Stromal cell of bone marrow (primary cell): Measurements from ENCODE around the gene PHACTR3.

ENCODE experiments used
- DNase-seq: peaks from one replicate; pipeline ENCODE4 v3.0.0-alpha.2; 2012; ENCODE audit warnings: low read depth

PHACTR3 gene

DNA sequence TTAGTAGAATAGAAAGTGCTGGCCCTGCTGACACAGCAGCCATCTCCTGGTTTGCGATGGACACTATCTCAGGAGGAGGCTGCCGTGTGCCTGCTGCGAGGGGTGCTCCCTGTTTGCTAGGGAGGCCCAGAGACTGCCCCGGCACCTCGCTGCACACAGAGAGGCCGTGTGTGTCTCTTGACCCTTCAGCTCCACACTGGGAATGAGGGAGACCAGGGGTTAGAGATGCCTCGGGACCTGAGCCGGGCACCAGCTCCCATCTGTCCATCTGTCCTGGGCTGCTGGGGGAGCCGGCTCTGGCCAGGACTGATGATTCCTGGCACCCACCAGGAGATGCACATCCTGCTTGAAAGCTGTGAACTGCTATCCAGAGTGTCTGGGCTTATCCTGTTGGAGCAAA lies 18.2 kb downstream of the PHACTR3 start:
- DNase-seq: no peak

DNA sequence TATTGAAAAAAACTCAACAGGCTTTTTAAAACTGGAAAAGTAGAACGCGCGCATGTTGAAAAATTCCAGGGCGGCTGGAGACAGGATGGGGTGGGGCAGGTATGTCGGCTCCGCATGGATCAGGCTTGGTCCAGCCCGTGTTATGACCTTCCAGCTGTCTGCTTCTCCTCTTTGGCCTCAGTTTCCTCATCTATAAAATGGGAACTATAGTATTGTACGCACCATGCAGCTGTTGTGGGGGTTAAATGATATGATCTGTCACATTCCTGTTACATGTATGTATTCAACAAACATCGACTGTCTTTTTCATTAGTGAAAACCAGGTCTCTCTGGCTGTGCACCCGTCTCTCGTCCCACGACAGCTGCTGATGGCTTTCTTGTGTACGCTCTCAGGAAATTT lies 18.8 kb downstream of the PHACTR3 start:
- no peak for DNase-seq

GRCh38 chr20:59623583-59623982 lies 19.2 kb downstream of the PHACTR3 start:
- DNase-seq: no peak

GRCh38 chr20:59624401-59624800 lies 20.1 kb downstream of the PHACTR3 start:
- DNase-seq: no peak

- no peak for DNase-seq
These were observed 21.0 kb downstream of the PHACTR3 start for GRCh38 chr20:59625214-59625922.

DNA sequence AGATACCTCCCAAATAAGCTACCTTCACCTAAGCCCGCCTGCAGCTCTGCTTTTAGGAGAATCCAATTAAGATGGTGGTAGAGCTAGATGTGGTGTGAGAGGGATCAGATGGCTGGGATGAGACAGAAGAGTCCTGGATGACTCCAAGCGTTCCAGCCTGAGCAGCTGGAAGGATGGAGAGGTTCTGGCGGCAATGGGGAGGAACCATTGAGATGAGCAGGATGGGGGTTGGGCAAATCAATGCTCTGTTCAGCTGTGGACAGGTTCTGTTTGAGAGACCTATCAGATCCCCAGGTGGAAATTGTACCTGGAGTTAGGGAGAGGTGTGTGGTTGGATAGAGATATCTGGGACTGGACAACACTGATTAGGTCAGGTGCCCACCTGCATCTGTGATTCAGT lies 23.0 kb downstream of the PHACTR3 start:
- no peak for DNase-seq

- no peak for DNase-seq
These were observed 23.8 kb downstream of the PHACTR3 start for GRCh38 chr20:59628171-59628570.

GRCh38 chr20:59629141-59630045 lies 25.1 kb downstream of the PHACTR3 start:
- no peak for DNase-seq

DNA sequence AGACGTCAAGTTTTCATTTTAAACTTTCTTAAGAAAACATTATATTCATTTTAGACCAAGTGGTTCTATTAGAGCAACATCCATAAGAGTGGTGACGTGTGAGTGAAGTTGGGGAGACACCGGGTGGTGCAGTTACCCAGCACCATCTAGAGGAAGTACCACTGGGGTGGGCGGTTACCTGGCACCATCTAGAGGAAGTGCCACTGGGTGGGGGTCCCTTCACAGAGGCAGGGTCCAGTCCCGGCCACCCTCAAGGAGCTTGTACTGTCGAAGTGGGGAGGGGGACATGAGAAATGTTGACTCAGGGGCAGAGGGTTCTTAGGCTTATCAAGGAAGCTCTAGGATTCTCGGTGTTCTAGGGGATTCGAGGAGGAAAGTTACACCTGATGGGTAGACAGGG lies 26.2 kb downstream of the PHACTR3 start:
- no peak for DNase-seq

DNA sequence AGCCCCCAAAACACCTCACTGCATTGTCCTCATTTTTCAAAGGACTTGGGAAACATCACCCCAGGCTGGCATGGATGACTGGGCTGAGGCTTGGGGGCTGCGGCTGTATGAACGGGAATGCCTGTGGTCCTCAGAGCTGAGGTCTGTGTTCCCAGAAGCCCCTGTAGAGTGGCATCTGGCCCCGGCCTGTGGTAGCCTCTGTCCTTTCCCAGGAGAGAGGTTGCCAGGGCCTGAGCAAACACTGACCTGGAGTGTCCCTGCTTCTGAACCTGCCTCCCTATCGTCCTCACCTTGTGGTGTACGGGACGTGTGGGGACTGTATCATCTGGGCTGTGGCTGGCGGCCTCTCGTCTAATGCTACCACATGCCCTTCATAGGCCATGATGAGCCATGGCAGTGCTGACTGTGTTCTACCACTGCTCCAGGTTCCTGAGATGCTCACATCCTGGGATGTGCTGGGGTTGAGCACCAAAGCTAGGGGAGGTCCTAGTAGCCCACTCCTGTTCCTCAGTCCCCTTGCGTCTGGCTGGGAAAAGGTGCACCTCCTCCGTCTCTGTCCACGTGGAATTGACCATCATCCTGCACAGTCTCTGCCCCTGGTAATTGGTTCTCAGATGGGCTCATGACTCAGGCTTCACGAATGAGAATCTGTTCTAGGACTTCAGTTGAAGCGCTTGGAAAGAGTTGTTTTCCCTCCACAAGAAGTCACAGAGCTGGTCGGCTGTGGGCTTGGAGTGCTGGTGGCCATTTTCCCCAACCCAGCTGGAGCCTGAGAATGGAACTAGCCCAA lies 27.6 kb downstream of the PHACTR3 start:
- DNase-seq: no peak

DNA sequence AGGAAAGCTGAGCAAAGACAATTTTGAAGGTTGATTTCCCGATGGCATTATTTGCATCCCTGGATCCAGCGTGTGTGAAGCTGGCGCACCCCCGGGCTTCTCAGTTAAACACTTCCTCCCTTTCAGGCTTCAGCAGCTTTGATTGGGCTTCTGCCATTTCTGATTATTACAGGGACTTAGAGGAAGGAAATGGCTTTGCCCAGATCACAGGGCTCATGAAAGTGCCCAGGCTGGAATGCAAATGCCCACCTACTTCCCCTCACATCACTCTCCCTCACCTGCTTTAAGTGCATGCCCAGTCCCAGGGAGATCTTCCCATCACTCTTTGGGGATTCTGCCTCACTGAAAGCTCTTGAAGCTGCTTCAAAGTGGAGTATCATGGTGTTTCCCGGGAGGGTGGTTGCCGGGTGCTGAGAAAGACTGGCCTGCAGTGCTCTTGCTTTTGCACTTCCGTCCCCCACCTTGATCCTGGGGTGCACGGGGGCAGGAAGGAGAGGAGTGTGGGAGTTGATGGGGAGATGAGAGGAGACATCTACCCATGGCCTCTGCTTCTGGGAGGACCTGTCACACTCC lies 28.3 kb downstream of the PHACTR3 start:
- DNase-seq: no peak

GRCh38 chr20:59633656-59634251 lies 29.4 kb downstream of the PHACTR3 start:
- DNase-seq: no peak

GRCh38 chr20:59634435-59635005 lies 30.2 kb downstream of the PHACTR3 start:
- no peak for DNase-seq

DNA sequence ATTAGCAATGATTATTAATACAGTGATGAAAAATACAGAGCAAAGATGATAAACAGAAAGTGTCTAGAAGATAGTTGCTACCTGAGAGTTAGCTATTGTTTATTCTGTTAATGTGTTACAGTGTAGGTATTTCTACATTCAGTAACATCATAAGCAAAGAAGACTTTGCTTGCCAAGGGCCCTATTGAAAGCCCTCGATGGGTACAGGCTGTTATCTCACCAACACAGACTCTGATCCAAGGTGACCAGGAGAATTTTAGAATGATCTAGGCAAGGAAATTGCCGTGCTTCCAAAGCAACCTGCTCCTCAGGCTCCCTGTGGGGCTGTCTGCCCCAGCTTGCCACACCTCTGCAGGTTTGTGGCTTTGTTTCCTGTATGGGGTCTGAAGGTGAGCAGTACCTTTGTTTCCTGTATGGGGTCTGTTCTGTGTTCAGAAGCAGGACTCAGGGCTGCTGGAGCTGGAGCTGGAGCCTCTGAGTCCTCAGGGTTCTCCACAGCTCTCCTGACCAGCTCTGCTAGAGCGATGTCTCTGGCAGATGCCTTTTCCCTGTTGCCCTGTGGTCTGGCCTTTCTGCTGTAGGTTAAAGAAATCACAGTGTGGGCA lies 32.5 kb downstream of the PHACTR3 start:
- no peak for DNase-seq

DNA sequence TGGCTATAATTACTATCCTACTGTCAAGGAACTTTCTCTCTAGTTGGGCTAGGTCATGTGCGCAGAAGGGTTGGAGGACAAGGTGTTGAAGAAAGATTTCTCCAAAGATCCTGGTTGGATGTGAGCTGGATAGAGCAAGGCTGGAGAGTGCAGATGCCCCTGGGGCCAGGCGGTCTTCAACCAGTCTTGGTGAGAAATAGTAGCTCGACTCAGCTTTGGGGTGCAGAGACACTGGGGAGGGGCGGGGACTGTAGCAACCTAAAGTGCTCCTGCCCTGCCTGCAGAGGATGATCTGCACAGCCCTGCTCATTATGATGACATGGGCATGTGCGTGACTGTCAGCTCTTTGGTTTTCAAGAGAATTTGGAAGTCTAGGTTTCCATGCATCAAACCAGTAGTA lies 35.9 kb downstream of the PHACTR3 start:
- no peak for DNase-seq

DNA sequence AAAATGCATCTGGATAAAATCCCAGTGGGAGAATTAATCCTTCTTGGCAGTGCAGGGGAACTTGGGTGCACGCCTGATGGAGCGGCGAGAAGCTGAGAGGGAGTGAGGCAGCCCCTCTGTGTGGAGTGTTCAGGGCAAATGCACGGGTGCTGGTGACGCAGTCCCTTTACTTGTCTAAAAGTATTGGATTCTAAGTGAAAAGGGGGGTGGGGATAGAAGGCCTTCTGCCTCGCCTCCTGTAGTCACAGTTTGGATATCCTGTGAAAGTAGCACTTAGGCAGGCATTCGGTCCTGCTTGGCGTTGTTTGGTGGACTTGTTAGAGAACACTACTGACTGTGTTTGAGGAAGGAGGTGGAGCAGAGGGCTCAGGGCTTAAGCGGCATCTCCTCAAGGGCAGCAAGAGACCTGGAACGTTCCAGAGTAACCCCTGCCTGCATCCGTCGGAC lies 39.3 kb downstream of the PHACTR3 start:
- no peak for DNase-seq

- DNase-seq: no peak
These were observed 40.1 kb downstream of the PHACTR3 start for GRCh38 chr20:59644371-59644939.

- DNase-seq: no peak
These were observed 40.9 kb downstream of the PHACTR3 start for GRCh38 chr20:59645271-59645670.

DNA sequence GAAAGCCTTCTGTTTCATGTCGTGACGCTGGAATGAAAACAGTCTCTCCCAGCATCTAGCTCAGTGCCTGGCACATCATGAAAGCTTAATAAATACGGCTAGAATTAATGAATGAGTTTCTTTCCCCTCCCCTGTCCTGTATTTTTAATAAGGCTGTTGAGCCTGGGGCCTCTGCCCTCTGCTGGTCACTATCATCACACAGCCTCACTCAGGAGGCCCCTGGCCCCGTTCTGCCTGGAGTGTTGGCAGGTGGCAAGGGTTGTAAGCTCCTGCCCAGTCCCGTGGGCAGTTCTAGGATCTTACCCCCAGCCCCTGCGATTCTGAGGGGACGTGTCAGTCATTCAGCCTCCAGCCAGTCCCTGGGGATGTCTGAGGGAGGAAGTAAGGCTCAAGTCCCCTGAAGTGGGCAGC lies 41.4 kb downstream of the PHACTR3 start:
- DNase-seq: no peak

GRCh38 chr20:59646487-59646886 lies 42.1 kb downstream of the PHACTR3 start:
- no peak for DNase-seq

- DNase-seq: no peak
These were observed 42.9 kb downstream of the PHACTR3 start for GRCh38 chr20:59647271-59647670.
